B cell (primary cell): ENCODE results near the gene SH3BP2. TPM values are rescaled to one million over a fixed set of nuclear protein-coding genes. Genes with fewer than 3 reads are reported as not detected.

Experiments
- ATAC-seq: fragments of 200-7000 bp; cut with Tn5 transposase; one replicate; pipeline ENCODE4 v1.10.0; 2021; ENCODE audit warnings: low read depth, mild to moderate bottlenecking, moderate number of reproducible peaks, moderate library complexity
- CTCF ChIA-PET: fragments of 350-600 bp; sonication (Branson Sonifier 250); formaldehyde crosslinking; loops from one replicate; lab custom pipeline; 2021; ENCODE audit warnings: antibody characterized with exemption, inconsistent platforms; lab: Charles Lee
- POLR2A ChIA-PET: fragments of 350-600 bp; sonication (Branson Sonifier 250); formaldehyde crosslinking; loops from one replicate; lab custom pipeline; 2021; ENCODE audit warnings: antibody characterized with exemption; lab: Charles Lee
- DNase-seq: peaks from one replicate; pipeline ENCODE4 v3.0.0; 2013
- H2AFZ ChIP-seq: 2 replicates; pipeline ENCODE4 v1.6.1; 2012; ENCODE audit warnings: mild to moderate bottlenecking, low read depth, low read length; ENCODE audit not compliant: insufficient read depth, poor library complexity, severe bottlenecking
- H3K27ac ChIP-seq, 2 donors: 1 replicate in 1 of 2; 2 replicates in 1 of 2; pipeline ENCODE4 v1.5.1; 2012 to 2013; ENCODE audit warnings: low read length in 2 of 2, mild to moderate bottlenecking in 2 of 2, moderate library complexity in 1 of 2
- H3K27me3 ChIP-seq, 4 experiments: fragments of 200-600 bp in 1 of 4; sonication (generic) in 1 of 4; replicated peaks in 1 of 4; 1 replicate in 2 of 4; 2 replicates in 2 of 4; pipeline versions ENCODE4 v1.6.1 to v1.7.0; 2013 to 2016; ENCODE audit warnings: low read length in 3 of 4, mild to moderate bottlenecking in 2 of 4, mixed read lengths in 1 of 4, moderate library complexity in 1 of 4; ENCODE audit not compliant: insufficient read depth in 4 of 4, control insufficient read depth in 3 of 4; ENCODE audit errors: control extremely low read depth in 1 of 4
- H3K36me3 ChIP-seq, 2 experiments: replicated peaks in 1 of 2; 1 replicate in 1 of 2; 2 replicates in 1 of 2; pipeline versions ENCODE4 v1.6.1 to v1.7.1; 2013; ENCODE audit warnings: low read length in 1 of 2; ENCODE audit not compliant: insufficient read depth in 2 of 2, control insufficient read depth in 1 of 2; ENCODE audit errors: control extremely low read depth in 1 of 2, extremely low read depth in 1 of 2
- H3K4me1 ChIP-seq, 2 donors: fragments of 200-600 bp in 1 of 2; sonication (generic) in 1 of 2; 1 replicate in 1 of 2; 2 replicates in 1 of 2; pipeline versions ENCODE4 v1.5.1 to v1.6.1; 2013 to 2017; ENCODE audit warnings: low read length in 2 of 2; ENCODE audit not compliant: control insufficient read depth in 2 of 2, insufficient read depth in 2 of 2
- H3K4me2 ChIP-seq: replicated peaks from 2 replicates; pipeline ENCODE3; 2012; ENCODE audit warnings: mild to moderate bottlenecking, low read depth, low read length; ENCODE audit not compliant: poor library complexity, severe bottlenecking
- H3K4me3 ChIP-seq, 5 experiments: fragments of 200-600 bp in 1 of 5; sonication (generic) in 1 of 5; 1 replicate in 3 of 5; 2 replicates in 2 of 5; pipeline versions ENCODE4 v1.5.1 to v1.7.0; 2011 to 2016; ENCODE audit warnings: low read length in 4 of 5, mild to moderate bottlenecking in 4 of 5, low read depth in 2 of 5, control low read depth in 1 of 5, moderate library complexity in 1 of 5; ENCODE audit not compliant: insufficient read depth in 1 of 5; ENCODE audit errors: control extremely low read depth in 1 of 5, extremely low read depth in 1 of 5
- H3K79me2 ChIP-seq: fragments of 200-600 bp; sonication (generic); one replicate; pipeline ENCODE4 v1.6.0; 2016; ENCODE audit warnings: low read length; ENCODE audit not compliant: control insufficient read depth, insufficient read depth
- H3K9ac ChIP-seq: fragments of 200-600 bp; sonication (generic); 2 replicates; pipeline ENCODE4 v1.6.1; 2017; ENCODE audit warnings: mild to moderate bottlenecking, low read length, moderate library complexity
- H3K9me3 ChIP-seq, 3 donors: one replicate each; pipeline versions ENCODE4 v1.6.1 to v1.7.1; 2013; ENCODE audit warnings: low read length in 2 of 3; ENCODE audit not compliant: control insufficient read depth in 2 of 3, insufficient read depth in 1 of 3; ENCODE audit errors: control extremely low read depth in 1 of 3
- H4K20me1 ChIP-seq: 2 replicates; pipeline ENCODE4 v1.6.0; 2012; ENCODE audit warnings: mild to moderate bottlenecking, low read length; ENCODE audit not compliant: insufficient read depth, control insufficient read depth, poor library complexity, severe bottlenecking
- H3K27ac Mint-ChIP-seq: one replicate; pipeline ENCODE4 v1.8.0; 2021; ENCODE audit warnings: mixed read lengths
- H3K27me3 Mint-ChIP-seq: one replicate; pipeline ENCODE4 v1.8.0; 2021; ENCODE audit warnings: mixed read lengths
- H3K4me1 Mint-ChIP-seq: one replicate; pipeline ENCODE4 v1.8.0; 2021; ENCODE audit warnings: mixed read lengths
- H3K4me3 Mint-ChIP-seq: one replicate; pipeline ENCODE4 v1.8.0; 2021; ENCODE audit warnings: mixed read lengths
- H3K9me3 Mint-ChIP-seq: one replicate; pipeline ENCODE4 v1.8.0; 2022; ENCODE audit warnings: mixed read lengths; ENCODE audit not compliant: insufficient read depth
- CTCF ChIP-seq: fragments of 200-600 bp; IDR thresholded peaks from one replicate; pipeline ENCODE4 v1.8.0; 2022; ENCODE audit warnings: antibody characterized with exemption, mild to moderate bottlenecking
- EZH2 ChIP-seq: IDR thresholded peaks from 2 replicates; pipeline ENCODE4 v1.6.1; 2012; ENCODE audit warnings: borderline replicate concordance, low read depth, mild to moderate bottlenecking, moderate library complexity, low read length; ENCODE audit not compliant: insufficient read depth, poor library complexity, severe bottlenecking
- WGBS: methylation state at CpG from one replicate; pipeline ENCODE4 v1.1.5; 2013; ENCODE audit warnings: missing lambda C conversion rate; ENCODE audit not compliant: insufficient coverage; 5-methylcytosine and 5-hydroxymethylcytosine counted together
- intact Hi-C: fragments of 100-400 bp; cut with micrococcal nuclease; formaldehyde crosslinking; loops from one replicate; pipeline ENCODE4 v1.10.0; 2022
- polyA plus RNA-seq: library from polyadenylated mRNA; depleted of rRNA; stranded (reverse); fragments of >200 nt; gene quantifications from 2 replicates; pipeline ENCODE4 v1.2.3, GENCODE V29; 2012
- total RNA-seq, 2 donors: library from RNA; stranded (reverse); fragments of 120-200 nt in 1 of 2; gene quantifications; 1 replicate in 1 of 2; 2 replicates in 1 of 2; pipeline versions ENCODE4 v1.2.3 to v1.2.4, GENCODE V29; 2013 to 2022

SH3BP2 gene
- total and polyA plus RNA-seq, 2 donors (not counting 1 experiment from before 2014, with no cell fraction given): 30.8 to 219 TPM

GRCh38 chr4:2750719-2751605 is 41.9 kb upstream of the SH3BP2 start:
- H3K4me1 ChIP-seq: peaks cover 33 to 46% of the 10 kb centered on the region in 2 donors
- H3K27me3 ChIP-seq: no peaks in the 10 kb centered on the region
- Mint-ChIP-seq H3K27me3 (no peaks in the 10 kb centered on the region), H3K9me3 (no peaks in the 10 kb centered on the region), H3K4me1 (peaks cover 50% of the 10 kb centered on the region), H3K4me3 (no peak overlapping the region), H3K27ac (no peak overlapping the region)
- ATAC-seq: no peak
- no peak overlapping the region for H2AFZ ChIP-seq
- H3K4me2 ChIP-seq: no peak overlapping the region
- peaks cover 69% of the 10 kb centered on the region for H4K20me1 ChIP-seq
- no peak for DNase-seq
- TF ChIP-seq CTCF (no peak), EZH2 (no peak)
- intact Hi-C loops: no loop called here
- peaks cover 1 to 16% of the 10 kb centered on the region in 2 experiments for H3K36me3 ChIP-seq
- H3K9ac ChIP-seq: no peak overlapping the region
- no peaks in the 10 kb centered on the region for H3K9me3 ChIP-seq
- H3K79me2 ChIP-seq: peaks cover 87% of the 10 kb centered on the region
- WGBS: 95% methylated on average over 15 of the region's 19 CpGs
- no peak overlapping the region for H3K4me3 ChIP-seq
- ChIA-PET POLR2A (interaction anchor here (0.6 to 0.7 kb wide), 2 partner anchors 56 to 209 kb away, joined by 4 to 5 read pairs; no protein-coding TSS in a partner anchor), CTCF (interaction anchor here (1.1 to 1.6 kb wide), 2 partner anchors 13 to 198 kb away, joined by 5 read pairs; no protein-coding TSS in a partner anchor)
- H3K27ac ChIP-seq: no peak overlapping the region

DNA sequence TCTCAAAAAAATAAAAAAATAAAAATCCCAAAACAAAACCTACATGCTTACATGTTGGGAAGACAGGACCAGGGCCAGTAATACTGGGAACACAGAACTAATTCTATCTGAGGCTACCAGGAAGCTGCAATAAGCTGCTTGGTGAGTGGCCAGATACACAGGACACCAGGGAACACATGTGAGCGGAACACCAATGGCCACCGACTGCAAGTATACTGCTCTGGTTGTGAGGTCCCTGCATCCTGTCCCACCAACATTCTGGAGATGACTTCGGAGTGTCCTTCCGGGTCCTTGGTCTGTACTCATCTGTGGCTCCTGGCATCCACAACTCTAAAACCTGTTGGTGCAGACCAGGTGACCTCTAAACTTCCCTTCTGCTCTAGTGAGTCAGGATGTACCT is 39.4 kb upstream of the SH3BP2 start:
- ChIA-PET CTCF (no interaction called here), POLR2A (interaction anchor here (0.8 kb wide), 1 partner anchor 109 kb away, joined by 4 read pairs; no protein-coding TSS in a partner anchor)
- DNase-seq (no peak), ATAC-seq (no peak)
- Histone ChIP-seq H3K79me2 (peaks cover 74% of the 10 kb centered on the region), H3K4me2 (no peak overlapping the region), H3K27me3 (no peaks in the 10 kb centered on the region), H3K36me3 (peaks cover 1 to 2% of the 10 kb centered on the region in 2 experiments), H3K9me3 (no peaks in the 10 kb centered on the region), H2AFZ (no peak overlapping the region), H3K4me1 (peaks cover 15 to 29% of the 10 kb centered on the region in 2 donors), H3K27ac (no peak overlapping the region), H3K4me3 (no peak overlapping the region), H3K9ac (no peak overlapping the region), H4K20me1 (peaks cover 53% of the 10 kb centered on the region)
- Mint-ChIP-seq H3K4me1 (peaks cover 34% of the 10 kb centered on the region), H3K27ac (no peak overlapping the region), H3K27me3 (no peaks in the 10 kb centered on the region), H3K4me3 (no peak overlapping the region), H3K9me3 (no peaks in the 10 kb centered on the region)
- no peak for TF ChIP-seq CTCF
- no peak for TF ChIP-seq EZH2
- WGBS: 89% methylated on average over 4 of the region's 4 CpGs
- intact Hi-C loops: no loop called here
